Epithelial cell of prostate (primary cell): ENCODE data around the gene TOM1L1.
"Not testable (repeated sequence)": the region's sequence is repeated elsewhere in the genome, so short reads cannot be mapped to it uniquely, and the experiment has no call there.

Experiments
- DNase-seq: peaks from one replicate; pipeline ENCODE4 v3.0.0-alpha.2; 2011; ENCODE audit warnings: low read depth, low spot score
- H3K27ac ChIP-seq: fragments of 450-650 bp; 2 replicates; pipeline ENCODE4 v1.5.1; 2017; ENCODE audit warnings: mild to moderate bottlenecking

Gene TOM1L1, protein sequence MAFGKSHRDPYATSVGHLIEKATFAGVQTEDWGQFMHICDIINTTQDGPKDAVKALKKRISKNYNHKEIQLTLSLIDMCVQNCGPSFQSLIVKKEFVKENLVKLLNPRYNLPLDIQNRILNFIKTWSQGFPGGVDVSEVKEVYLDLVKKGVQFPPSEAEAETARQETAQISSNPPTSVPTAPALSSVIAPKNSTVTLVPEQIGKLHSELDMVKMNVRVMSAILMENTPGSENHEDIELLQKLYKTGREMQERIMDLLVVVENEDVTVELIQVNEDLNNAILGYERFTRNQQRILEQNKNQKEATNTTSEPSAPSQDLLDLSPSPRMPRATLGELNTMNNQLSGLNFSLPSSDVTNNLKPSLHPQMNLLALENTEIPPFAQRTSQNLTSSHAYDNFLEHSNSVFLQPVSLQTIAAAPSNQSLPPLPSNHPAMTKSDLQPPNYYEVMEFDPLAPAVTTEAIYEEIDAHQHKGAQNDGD

DNA sequence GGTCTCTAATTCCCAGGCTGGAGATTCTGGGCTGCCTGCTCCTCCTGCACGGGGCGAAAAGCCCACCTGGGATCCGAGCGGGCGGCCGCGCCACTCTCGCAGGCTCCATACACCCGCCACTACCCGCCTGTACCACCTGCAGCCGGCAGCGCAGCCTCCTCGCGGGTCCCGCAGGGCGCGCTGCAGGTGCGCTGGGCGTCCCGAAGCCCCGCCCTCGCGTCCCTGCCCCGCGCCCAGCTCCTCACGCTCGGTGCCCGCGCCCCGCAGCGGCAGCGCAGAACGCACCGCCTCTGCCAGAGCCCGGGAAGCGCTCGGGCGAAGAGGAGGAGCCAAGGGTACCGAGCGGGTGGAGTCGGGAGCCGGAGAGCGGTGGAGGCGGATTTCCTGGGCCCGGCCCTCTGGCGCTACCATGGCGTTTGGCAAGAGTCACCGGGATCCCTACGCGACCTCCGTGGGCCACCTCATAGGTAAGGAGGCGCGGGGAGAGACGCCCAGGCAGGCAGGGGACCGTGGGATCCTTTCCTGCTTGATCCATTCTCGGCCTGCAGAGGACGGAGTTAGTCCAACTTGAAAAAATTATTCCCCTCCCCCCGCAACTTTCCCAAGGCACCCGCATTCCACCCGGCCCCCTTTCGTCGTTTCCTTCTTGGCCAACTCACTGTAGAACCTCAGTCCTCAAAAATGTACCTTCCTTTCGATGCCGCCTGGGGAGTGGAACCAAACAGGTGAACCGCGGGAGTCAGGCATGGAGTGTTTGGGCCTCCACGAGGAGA lies at the start of gene TOM1L1:
Gene TOM1L1, plus strand, starts transcription at position 396 of the 773 bp plus-strand sequence. Its CDS starts 14 bp downstream, at position 410.
- H3K27ac ChIP-seq, result peak within 1 kb of the TSS; percentile 90
- DNase-seq, result no peak

DNA sequence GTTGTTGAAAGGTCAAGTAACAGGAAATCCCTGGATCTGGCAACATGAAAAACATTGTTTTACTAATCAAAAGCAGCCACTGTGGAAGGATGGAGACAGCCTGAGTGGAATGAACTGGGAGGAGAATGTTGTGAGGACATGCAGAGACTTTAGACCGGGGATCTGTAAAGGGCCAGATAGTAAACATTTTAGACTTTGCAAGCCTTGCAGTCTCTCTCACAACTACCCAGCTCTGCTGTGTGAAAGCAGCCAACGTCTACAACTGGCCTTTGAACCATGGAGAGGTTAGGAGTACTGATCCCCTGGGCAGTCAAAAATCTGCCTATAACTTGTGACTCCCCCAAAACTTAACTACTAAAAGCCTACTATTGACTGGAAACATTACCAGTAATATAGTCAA lies 41.5 kb upstream of the TOM1L1 start:
- no peak overlapping the region for H3K27ac ChIP-seq

DNA sequence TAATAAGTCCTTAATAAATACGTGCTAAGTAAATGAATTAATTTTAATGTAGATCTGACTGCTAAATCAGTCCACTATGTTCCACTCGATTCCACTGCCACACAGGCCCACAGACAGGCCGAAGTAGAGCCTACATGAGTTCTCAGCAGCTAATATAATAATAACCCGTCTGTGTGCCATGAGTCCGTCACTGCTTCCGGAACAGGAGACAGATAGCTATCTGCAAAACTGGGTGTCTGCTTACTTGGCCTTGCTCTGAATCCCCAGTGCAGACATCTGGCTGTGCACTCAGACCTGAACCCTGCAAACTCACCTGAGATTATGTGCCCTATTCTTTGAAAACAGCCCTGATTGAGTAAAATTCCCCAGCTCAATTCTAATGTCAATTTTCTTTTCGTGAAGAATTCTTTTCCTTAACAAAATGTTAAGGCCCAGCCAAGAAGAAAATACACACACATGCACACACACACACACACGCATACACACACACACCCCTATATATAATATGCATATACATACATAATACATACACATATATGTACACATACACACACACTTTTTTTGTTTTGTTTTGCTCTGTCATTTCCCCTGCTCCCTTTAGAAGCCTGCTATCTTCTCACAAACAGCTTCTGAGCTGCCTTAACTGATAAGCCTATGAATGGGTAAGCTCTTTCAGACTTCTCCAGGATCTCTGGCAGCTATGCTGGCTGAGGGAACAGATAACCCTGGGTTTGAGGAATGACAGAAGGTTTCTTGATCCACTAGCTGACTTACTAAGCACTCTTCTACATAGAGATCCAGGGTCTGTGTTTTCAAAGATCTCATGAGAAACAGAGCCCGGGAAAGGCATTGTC lies 39.8 kb upstream of the TOM1L1 start:
- no peak overlapping the region for H3K27ac ChIP-seq
- DNase-seq, result no peak

More for the DNA sequence above, 41.5 kb upstream of the TOM1L1 start:
- DNase-seq, result no peak

DNA sequence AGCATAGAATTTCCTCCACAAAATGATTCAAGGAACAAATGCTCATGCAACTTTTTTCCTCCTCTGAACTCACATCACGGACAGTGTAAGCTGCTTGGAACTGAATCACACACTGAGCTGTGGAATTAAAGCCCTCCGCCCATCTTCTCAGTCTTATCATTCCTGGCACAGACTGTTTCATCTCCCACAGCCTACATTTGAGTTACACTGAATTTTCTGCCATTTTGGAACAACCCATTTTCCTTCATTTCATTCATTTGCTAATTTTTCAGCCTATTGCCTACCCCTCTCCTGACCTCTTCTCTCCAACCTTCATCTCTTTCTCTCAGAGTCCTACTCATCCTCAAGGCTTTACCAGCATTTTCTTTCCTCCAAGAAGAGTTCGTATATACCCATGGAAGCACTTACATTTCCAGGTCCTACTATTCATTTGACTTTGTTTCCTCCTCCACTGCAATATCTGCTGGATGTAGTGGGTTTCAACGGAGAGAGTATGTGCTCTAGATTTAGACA lies 39.1 kb upstream of the TOM1L1 start:
- H3K27ac ChIP-seq, result no peak overlapping the region
- no peak for DNase-seq

DNA sequence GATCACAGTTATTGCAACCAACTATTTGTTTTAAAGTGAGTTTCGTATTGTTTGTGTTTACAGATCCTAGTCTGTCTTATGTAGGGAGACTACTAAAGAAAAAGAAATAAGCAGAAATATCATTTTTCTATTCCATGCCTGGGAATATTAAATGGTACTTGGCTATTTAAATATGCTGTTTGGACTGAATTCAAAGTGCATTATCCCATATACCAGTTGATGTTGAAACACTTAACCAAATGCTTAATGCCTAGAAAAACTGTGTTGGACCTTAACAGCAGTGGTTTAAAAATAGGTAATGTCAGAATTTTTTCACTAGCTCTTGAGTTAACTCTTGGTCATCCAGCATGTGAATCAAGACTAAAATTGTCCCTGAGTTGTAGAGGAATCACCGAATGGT lies 37.5 kb upstream of the TOM1L1 start:
- no peak for DNase-seq
- H3K27ac ChIP-seq, result no peak overlapping the region

DNA sequence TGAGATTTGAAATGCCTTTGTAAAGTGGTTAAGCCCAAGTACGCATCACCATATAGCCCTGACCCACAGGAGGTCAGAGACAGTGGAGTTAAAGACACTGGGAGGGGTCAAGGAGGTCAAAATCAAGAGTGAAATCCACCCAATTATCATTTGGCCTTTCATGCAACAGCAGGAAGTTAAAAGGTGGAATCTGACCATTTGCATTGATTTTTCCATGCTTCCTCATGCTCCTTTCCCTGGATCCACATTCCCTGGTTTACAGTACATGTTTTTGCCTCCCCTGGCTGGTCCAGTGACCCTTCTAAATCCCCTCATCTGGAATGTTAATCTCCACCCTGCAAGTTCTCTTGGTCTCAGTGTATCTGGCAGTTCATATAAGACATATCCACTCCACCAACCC lies 36.6 kb upstream of the TOM1L1 start:
- no peak for DNase-seq
- H3K27ac ChIP-seq, result no peak overlapping the region

DNA sequence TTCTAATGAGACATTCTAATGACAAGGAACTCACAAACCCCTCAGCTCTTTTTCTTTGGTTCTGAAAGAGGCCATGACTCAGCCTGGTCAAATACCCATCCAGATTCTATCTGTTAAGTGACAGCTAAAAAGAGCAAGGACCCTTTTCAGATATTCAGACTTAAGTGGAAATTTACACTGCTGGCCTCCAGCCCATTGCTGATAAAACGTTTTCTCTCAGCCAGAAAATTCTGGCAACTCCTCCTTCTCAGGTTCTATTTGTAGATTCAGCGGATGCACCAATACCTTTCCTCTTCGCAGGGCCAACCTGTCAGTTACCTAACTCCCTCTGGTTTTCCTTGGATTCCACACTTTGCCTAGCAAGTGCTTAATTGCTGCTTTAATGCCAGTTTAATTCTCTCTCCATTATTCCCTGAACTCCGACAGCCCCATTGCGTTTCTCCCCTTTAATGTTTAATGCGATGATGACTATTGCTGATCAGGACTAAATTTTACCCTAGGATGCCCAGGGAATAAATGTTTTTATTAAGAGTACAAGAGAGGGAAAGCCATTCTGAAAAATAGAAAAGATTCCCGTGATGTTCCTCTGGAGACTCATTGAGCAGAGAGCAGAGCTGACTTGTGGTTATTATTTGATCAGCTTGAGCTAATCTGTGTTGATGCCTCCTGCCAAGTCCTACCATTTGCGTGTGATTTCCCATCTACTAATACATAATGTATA lies 35.9 kb upstream of the TOM1L1 start:
- DNase-seq, result no peak
- H3K27ac ChIP-seq, result no peak overlapping the region

DNA sequence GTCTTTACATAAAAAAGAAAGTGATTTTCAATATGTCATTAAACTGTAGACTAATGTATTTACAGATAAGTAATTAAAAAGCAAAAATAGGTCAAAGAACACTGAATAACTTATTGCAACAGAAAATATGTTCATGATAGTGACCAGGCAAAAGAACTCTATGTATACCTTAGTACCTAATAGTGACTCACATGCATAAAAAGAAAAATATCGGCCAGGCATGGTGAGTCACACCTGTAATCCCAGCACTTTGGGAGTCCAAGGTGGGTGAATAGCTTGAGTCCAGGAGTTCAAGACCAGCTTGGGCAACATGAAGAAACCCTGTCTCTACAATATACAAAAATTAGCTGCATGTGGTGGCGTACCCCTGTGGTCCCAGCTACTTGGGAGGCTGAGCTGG lies 33.0 kb upstream of the TOM1L1 start:
- no peak for DNase-seq
- no peak overlapping the region for H3K27ac ChIP-seq

DNA sequence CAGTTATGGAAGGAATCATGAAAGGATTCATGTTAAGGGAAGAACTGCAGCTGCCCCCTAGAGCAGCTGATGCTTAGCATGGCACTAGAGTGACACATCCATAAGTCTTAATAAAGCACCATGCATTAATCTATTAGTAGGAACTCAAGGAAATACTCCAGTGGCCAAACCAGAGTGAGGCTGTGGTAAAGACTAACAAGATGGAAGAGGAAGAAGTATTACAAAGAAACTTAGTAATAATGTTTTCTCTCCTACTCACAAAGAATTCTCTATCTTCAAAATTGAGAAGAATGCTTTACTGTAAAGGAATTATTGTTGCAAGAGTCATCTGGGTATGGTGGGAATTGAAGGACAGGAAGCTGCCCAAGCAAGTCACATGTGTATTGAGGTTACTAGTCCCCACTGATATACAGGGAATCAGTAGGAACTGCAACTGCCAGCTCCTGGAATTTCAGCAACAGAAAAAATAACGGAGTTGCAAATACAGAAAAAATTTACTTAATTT lies 29.9 kb upstream of the TOM1L1 start:
- H3K27ac ChIP-seq, result no peak overlapping the region
- no peak for DNase-seq

DNA sequence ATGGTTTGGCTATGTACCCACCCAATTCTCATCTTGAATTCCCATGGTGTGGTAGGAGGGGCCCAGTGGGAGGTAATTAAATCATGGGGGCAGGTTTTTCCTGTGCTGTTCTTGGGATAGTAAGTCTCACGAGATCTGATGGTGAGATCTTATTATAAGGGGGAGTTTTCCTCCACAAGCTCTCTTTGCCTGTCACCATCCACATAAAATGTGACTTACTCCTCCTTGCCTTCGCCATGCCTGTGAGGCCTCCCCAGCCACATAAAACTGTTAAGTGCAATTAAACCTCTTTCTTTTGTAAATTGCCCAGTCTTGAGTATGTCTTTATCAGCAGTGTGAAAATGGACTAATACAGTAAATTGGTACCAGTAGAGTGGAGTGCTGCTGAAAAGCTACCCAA lies 24.7 kb upstream of the TOM1L1 start:
- H3K27ac ChIP-seq, DNase-seq: not testable (repeated sequence)

DNA sequence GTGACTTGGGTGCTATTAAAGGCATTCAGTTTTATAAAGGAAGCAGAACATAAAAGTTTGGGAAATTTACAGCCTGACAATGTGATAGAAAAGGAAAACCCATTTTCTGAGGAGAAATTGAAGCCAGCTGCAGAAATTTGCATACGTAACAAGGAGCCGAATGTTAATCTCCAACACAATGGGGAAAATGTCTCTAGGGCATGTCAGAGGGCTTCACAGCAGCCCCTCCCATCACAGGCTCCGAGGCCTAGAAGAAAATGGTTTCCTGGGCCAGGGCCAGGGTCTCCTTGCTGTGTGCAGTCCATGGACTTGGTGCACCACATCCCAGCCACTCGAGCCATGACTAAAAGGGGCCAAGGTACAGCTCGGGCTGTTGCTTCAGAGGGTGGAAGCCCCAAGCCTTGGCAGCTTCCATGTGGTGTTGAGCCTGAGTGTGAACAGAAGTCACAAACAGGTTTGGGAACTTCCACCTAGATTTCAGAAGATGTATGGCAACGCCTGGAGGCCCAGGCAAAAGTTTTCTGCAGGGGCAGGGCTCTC lies 23.9 kb upstream of the TOM1L1 start:
- DNase-seq, result no peak

DNA sequence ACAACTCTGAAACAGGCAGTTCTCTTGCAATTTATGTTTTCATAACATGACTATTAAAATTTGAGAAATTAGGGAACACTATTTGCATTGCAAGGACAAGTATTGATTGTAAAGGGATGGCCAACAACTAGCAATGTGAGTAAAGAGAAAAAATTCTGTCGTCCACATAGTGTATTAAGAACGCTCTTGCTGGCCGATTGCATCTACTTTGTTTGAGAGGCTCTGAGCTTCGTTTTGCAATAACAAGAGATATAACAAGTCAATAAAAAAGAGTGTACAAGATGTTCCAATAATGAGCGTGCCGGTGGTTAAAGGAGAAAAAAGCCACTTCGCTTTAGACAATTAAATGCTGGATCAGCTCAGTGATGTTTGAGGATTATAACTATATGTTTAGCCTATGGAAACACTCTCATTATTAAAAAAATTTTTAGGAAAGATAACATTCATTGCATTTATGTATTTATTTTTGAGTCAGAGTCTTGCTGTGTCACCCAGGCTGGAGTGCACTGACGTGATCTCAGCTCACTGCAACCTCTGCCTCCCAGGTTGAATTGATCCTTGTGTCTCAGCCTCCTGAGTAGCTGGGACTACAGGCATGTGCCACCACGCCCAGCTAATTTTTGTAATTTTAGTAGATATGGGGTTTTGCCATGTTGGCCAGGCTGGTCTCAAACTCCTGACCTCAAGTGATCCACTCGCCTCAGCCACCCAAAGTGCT lies 19.2 kb upstream of the TOM1L1 start:
- no peak overlapping the region for H3K27ac ChIP-seq

More for the DNA sequence above, 23.9 kb upstream of the TOM1L1 start:
- no peak overlapping the region for H3K27ac ChIP-seq

DNA sequence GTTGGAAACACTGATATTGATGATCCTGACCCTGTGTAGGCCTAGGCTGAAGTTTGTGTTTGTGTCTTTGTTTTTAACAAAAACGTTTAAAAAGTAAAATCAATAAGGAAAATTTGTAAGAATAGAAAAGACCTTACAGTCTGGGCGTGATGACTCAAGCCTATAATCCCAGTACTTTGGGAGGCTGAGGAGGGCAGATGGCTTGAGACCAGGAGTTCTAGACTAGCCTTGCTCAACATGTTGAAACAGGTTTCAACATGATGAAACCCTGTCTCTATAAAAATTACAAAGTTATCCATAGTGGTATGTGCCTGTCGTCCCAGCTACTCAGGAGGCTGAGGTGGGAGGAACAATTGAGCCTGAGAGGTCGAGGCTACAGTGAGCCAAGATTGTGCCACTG lies 18.3 kb upstream of the TOM1L1 start:
- peak; percentile 55 for DNase-seq
- no peak overlapping the region for H3K27ac ChIP-seq

More for the DNA sequence above, 19.2 kb upstream of the TOM1L1 start:
- DNase-seq, result no peak

DNA sequence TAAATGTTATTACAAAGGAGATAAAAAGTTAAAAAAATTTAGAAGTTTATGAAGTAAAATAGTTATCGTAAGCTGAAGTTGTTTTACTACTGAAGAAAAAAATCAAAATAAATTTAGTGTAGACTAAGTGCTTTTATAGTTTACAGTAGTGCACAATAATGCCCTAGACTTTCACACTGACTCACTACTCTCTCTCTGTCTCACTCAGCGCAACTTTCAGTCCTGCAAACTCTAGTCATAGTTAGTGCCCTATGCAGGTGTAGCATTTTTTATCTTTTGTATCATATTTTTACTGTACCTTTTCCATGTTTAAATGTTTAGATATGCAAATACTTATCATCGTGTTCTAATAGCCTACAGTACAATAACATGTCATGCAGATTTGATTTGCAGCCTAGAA lies 17.7 kb upstream of the TOM1L1 start:
- no peak overlapping the region for H3K27ac ChIP-seq
- no peak for DNase-seq

DNA sequence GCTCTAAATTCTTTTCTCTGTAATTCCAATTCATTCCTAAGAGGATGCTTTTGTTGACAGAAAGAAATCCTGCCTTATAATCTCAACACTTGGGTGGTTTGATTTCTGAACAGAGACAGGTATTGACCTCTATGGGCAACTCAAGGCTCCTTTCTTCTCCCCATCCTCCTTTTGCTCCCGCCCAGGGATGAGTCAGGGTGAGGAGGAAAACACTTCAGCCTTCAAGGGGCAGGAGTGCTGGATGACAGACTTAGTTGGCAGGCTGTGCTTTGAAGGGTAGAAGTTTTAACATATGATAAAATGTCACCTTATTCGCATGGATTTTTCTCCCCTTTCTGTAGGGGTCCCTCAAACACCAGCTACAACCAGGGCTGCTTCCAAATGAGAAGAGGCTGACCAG lies 16.7 kb upstream of the TOM1L1 start:
- no peak for DNase-seq
- H3K27ac ChIP-seq, result no peak overlapping the region

DNA sequence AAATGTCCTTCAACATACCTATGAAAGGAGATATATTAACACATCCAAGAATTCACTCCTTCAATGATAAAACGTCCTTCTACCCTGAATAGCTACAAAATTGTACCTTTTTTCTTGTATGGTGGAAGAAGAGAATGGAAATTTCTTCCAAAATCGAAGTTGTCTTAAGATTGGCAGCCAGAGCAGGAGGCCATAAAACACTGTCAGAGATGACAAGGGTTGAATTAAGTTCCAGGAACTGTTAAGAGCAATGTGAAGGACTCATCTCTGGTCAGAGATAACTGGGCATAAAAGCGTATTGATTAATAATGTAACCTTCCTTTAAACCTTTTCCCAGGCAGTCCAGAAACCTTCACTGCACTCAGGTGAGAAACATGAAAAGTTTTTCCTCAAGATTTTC lies 12.9 kb upstream of the TOM1L1 start:
- no peak for DNase-seq
- no peak overlapping the region for H3K27ac ChIP-seq

DNA sequence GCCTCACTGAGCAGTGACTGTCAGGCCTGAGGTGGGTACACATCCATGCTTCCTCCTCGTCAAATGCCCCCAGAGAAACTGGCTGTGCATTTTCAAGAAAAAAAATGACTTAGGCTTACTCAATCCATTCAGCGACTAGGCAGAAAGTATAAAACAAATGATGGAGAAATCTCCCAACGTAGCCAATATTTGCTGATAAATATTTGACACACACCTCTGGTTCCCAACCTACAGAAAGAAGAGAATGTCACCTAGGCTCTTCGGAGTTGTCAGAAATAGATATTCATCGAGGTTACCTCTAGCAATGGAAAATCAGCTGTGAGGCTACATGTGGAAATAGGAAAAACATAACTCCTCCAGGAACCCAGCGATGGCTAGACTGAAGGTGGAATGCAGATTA lies 12.4 kb upstream of the TOM1L1 start:
- H3K27ac ChIP-seq, result no peak overlapping the region
- DNase-seq, result no peak

DNA sequence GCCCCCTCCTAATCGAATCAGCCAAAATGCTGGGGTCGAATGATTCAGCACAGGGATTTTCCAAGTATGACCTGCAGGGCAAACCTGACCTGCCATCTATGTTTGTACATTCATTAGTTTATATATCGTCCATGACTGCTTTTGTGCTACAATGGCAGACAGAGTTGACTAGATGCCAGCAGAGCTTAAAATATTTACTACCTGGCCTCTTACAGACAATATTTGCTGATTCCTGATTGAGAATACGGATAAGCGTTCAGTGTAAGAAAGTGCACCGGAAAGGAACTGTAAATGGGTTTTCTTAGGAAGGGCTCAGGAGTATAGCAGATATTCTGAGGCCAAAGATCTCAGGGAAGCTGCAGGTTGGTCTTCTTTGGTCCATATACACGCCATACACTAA lies 11.7 kb upstream of the TOM1L1 start:
- DNase-seq, result no peak

More for the DNA sequence above, 11.7 kb upstream of the TOM1L1 start:
- no peak overlapping the region for H3K27ac ChIP-seq
